IMR-90 (cell line): ENCODE measurements around the gene SLC22A5.

ENCODE experiments used
- CEBPB ChIP-seq: IDR thresholded peaks from 2 replicates; pipeline ENCODE4 v1.6.1; 2012; ENCODE audit warnings: low read depth, low read length, improper control_type of control experiment
- FOS ChIP-seq: fragments of 150-350 bp; IDR thresholded peaks from 2 replicates; pipeline ENCODE4 v1.6.1; 2016; ENCODE audit warnings: low read depth, low read length
- MAZ ChIP-seq: IDR thresholded peaks from 2 replicates; pipeline ENCODE4 v1.6.1; 2012; ENCODE audit warnings: low read depth, mild to moderate bottlenecking, low read length, improper control_type of control experiment, moderate library complexity, borderline replicate concordance
- NFE2L2 ChIP-seq: fragments of 150-350 bp; IDR thresholded peaks from 2 replicates; pipeline ENCODE4 v1.6.1; 2016; ENCODE audit warnings: low read depth, mild to moderate bottlenecking, low read length
- POLR2A ChIP-seq: IDR thresholded peaks from 2 replicates; pipeline ENCODE4 v1.6.1; 2012; ENCODE audit warnings: mild to moderate bottlenecking, low read depth, low read length
- RAD21 ChIP-seq: IDR thresholded peaks from 2 replicates; pipeline ENCODE4 v1.6.1; 2012; ENCODE audit warnings: low read length, improper control_type of control experiment
- RCOR1 ChIP-seq: IDR thresholded peaks from 2 replicates; pipeline ENCODE4 v1.6.1; 2012; ENCODE audit warnings: mild to moderate bottlenecking, low read length, improper control_type of control experiment; ENCODE audit not compliant: insufficient replicate concordance
- RFX5 ChIP-seq: IDR thresholded peaks from 2 replicates; pipeline ENCODE4 v1.8.0; 2012; ENCODE audit warnings: low read depth, mild to moderate bottlenecking, low read length, moderate library complexity
- SMC3 ChIP-seq: fragments of 150-350 bp; IDR thresholded peaks from 2 replicates; pipeline ENCODE4 v1.6.1; 2016; ENCODE audit warnings: low read depth, mild to moderate bottlenecking, antibody characterized with exemption, low read length, moderate library complexity
- TF ChIP-seq, protein P1 (sequence below): conservative IDR thresholded peaks from 2 replicates; pipeline ENCODE4 v1.5.1; 2012; ENCODE audit warnings: mild to moderate bottlenecking, low read depth, low read length, improper control_type of control experiment
- TF ChIP-seq, protein P2 (sequence below): fragments of 150-350 bp; IDR thresholded peaks from 2 replicates; pipeline ENCODE4 v1.6.1; 2016; ENCODE audit warnings: low read depth, mild to moderate bottlenecking, low read length, moderate library complexity, borderline replicate concordance

DNA sequence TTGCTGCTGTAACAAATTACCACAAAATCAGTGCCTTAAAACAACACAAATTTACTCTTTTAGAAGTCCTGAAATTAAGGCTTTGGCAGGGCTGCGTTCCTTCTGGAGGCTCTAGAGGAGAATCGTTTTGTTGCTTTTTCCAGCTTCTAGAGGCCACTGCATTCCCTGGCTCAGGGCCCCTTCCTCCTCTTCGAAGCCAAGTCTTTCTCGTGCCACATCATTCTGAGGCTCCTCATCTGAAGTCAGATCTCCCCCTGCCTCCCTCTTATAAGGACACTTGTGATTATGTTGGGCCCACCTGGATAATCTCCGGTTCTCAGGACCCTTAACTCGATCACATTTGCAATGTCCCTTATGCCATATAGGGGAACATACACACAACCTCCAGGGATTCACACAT, 48.0 kb downstream of the SLC22A5 start:
- TF ChIP-seq, protein P1, sequence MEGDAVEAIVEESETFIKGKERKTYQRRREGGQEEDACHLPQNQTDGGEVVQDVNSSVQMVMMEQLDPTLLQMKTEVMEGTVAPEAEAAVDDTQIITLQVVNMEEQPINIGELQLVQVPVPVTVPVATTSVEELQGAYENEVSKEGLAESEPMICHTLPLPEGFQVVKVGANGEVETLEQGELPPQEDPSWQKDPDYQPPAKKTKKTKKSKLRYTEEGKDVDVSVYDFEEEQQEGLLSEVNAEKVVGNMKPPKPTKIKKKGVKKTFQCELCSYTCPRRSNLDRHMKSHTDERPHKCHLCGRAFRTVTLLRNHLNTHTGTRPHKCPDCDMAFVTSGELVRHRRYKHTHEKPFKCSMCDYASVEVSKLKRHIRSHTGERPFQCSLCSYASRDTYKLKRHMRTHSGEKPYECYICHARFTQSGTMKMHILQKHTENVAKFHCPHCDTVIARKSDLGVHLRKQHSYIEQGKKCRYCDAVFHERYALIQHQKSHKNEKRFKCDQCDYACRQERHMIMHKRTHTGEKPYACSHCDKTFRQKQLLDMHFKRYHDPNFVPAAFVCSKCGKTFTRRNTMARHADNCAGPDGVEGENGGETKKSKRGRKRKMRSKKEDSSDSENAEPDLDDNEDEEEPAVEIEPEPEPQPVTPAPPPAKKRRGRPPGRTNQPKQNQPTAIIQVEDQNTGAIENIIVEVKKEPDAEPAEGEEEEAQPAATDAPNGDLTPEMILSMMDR: no peak
- TF ChIP-seq CEBPB (no peak), RAD21 (no peak), POLR2A (no peak), RCOR1 (no peak), FOS (no peak), NFE2L2 (no peak), MAZ (no peak), SMC3 (no peak), RFX5 (no peak)
- TF ChIP-seq, protein P2, sequence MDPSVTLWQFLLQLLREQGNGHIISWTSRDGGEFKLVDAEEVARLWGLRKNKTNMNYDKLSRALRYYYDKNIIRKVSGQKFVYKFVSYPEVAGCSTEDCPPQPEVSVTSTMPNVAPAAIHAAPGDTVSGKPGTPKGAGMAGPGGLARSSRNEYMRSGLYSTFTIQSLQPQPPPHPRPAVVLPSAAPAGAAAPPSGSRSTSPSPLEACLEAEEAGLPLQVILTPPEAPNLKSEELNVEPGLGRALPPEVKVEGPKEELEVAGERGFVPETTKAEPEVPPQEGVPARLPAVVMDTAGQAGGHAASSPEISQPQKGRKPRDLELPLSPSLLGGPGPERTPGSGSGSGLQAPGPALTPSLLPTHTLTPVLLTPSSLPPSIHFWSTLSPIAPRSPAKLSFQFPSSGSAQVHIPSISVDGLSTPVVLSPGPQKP: no peak
